Right forelimb (tissue), 1 donor: ENCODE results near the gene ZEB1.
"Not testable (repeated sequence)": the region's sequence is repeated elsewhere in the genome, so short reads cannot be mapped to it uniquely, and the experiment has no call there.

Experiments used
- DNase-seq: peaks from one replicate; pipeline ENCODE4 v3.0.0-alpha.2; 2018

The ZEB1 gene

GRCh38 chr10:31515819-31516402 is 196.9 kb downstream of the ZEB1 start:
- DNase-seq, result no peak

GRCh38 chr10:31520986-31521831 is 202.2 kb downstream of the ZEB1 start:
- DNase-seq, result no peak

GRCh38 chr10:31522820-31523219 is 203.8 kb downstream of the ZEB1 start:
- no peak for DNase-seq

- no peak for DNase-seq
These were observed 205.4 kb downstream of the ZEB1 start for GRCh38 chr10:31524460-31524859.

GRCh38 chr10:31526178-31526577 is 207.2 kb downstream of the ZEB1 start:
- no peak for DNase-seq

- no peak for DNase-seq
These were observed 207.7 kb downstream of the ZEB1 start for GRCh38 chr10:31526681-31527080.

- DNase-seq, result no peak
These were observed 209.8 kb downstream of the ZEB1 start for GRCh38 chr10:31528831-31529230.

- DNase-seq, result no peak
These were observed 217.3 kb downstream of the ZEB1 start for GRCh38 chr10:31536302-31536701.

- DNase-seq, result no peak
These were observed 230.9 kb downstream of the ZEB1 start for GRCh38 chr10:31549896-31550295.

- DNase-seq, result no peak
These were observed 235.5 kb downstream of the ZEB1 start for GRCh38 chr10:31554556-31554955.

- DNase-seq, result no peak
These were observed 238.8 kb downstream of the ZEB1 start for GRCh38 chr10:31557854-31558253.

- DNase-seq, result not testable (repeated sequence)
These were observed 249.3 kb downstream of the ZEB1 start for GRCh38 chr10:31568252-31568861.

- no peak for DNase-seq
These were observed 255.6 kb downstream of the ZEB1 start for GRCh38 chr10:31574577-31574976.

- DNase-seq, result no peak
These were observed 259.3 kb downstream of the ZEB1 start for GRCh38 chr10:31578181-31578852.

GRCh38 chr10:31578951-31579350 is 259.9 kb downstream of the ZEB1 start:
- no peak for DNase-seq
